Gastrocnemius medialis (tissue), 4 donors: ENCODE measurements around the gene MORN1. TPM values are rescaled to one million over a fixed set of nuclear protein-coding genes. Genes with fewer than 3 reads are reported as not detected.

Experiments used
- ATAC-seq, 2 donors: fragments of 150-250 bp; one replicate each; pipeline ENCODE4 v1.9.1; 2016
- DNase-seq, 2 donors: peaks; one replicate each; pipeline ENCODE4 v3.0.0-alpha.2; 2019
- H3K27ac ChIP-seq, 4 donors: fragments of 200-600 bp; sonication (generic); 1 replicate in 1 of 4; 2 replicates in 3 of 4; pipeline ENCODE4 v1.5.1; 2016 to 2018; ENCODE audit warnings: mild to moderate bottlenecking in 2 of 4, moderate library complexity in 1 of 4
- H3K27me3 ChIP-seq, 3 donors: fragments of 200-600 bp; sonication (generic) in 2 of 3; 1 replicate in 1 of 3; 2 replicates in 2 of 3; pipeline versions ENCODE4 v1.5.1 to v1.6.0; 2016 to 2019; ENCODE audit warnings: mild to moderate bottlenecking in 1 of 3, moderate library complexity in 1 of 3
- H3K36me3 ChIP-seq, 2 donors: fragments of 200-600 bp; sonication (generic) in 1 of 2; one replicate each; pipeline ENCODE4 v1.5.1; 2017 to 2018
- H3K4me1 ChIP-seq, 2 donors: fragments of 200-600 bp; sonication (generic) in 1 of 2; one replicate each; pipeline ENCODE4 v1.5.1; 2016 to 2017; ENCODE audit warnings: mild to moderate bottlenecking in 2 of 2
- H3K4me3 ChIP-seq, 4 donors: fragments of 200-600 bp; sonication (generic) in 3 of 4; 1 replicate in 1 of 4; 2 replicates in 3 of 4; pipeline ENCODE4 v1.5.1; 2016 to 2019; ENCODE audit warnings: mild to moderate bottlenecking in 2 of 4
- H3K9me3 ChIP-seq, 3 donors: fragments of 200-600 bp; sonication (generic) in 2 of 3; 1 replicate in 1 of 3; 2 replicates in 2 of 3; pipeline ENCODE4 v1.5.1; 2016 to 2019
- CTCF ChIP-seq, 5 experiments: fragments of 450-650 bp in 3 of 5; fragments of 200-600 bp in 2 of 5; sonication (generic) in 2 of 5; IDR thresholded peaks in 4 of 5; conservative IDR thresholded peaks in 1 of 5; 1 replicate in 4 of 5; 2 replicates in 1 of 5; pipeline ENCODE4 v1.5.1; 2016 to 2019; ENCODE audit warnings: antibody characterized with exemption in 5 of 5, mild to moderate bottlenecking in 3 of 5, moderate library complexity in 3 of 5
- POLR2A ChIP-seq, 2 donors: fragments of 450-650 bp; IDR thresholded peaks; one replicate each; pipeline ENCODE4 v1.6.1; 2017; ENCODE audit warnings: antibody characterized with exemption in 2 of 2, mild to moderate bottlenecking in 2 of 2, moderate library complexity in 2 of 2
- in situ Hi-C, 4 donors: fragments of 200-750 bp; cut with MboI; loops; one replicate each; pipeline versions ENCODE4 v1.15.0 to v1.8.0; 2017; ENCODE audit warnings: low sequenced_read_pairs in 4 of 4
- intact Hi-C: fragments of 100-400 bp; cut with DNase I; formaldehyde crosslinking; loops from one replicate; pipeline ENCODE4 v1.15.1; 2023; ENCODE audit warnings: low total_unique reads
- total RNA-seq, 4 donors: library from RNA; depleted of rRNA; stranded (reverse); fragments of >200 nt; gene quantifications; one replicate each; pipeline versions ENCODE4 v1.1.0 to v1.2.3, GENCODE V29; 2016

MORN1 gene
- total RNA-seq, 4 donors from 2014 or later, result 1.9 to 4.7 (median 3.5) TPM

- intact Hi-C loops, result no loop called here
- no peak for DNase-seq
- Histone ChIP-seq H3K27me3 (no peaks in the 10 kb centered on the region), H3K9me3 (no peaks in the 10 kb centered on the region), H3K4me3 (no peak overlapping the region), H3K27ac (no peak overlapping the region), H3K36me3 (peaks cover 0 to 48% of the 10 kb centered on the region in 2 donors), H3K4me1 (peaks cover 14 to 17% of the 10 kb centered on the region in 2 donors)
- no peak for ATAC-seq
- TF ChIP-seq POLR2A (IDR thresholded peaks at IDR 0.05), result no peak
- TF ChIP-seq CTCF (IDR thresholded peaks at IDR 0.05 in 4 of 5, conservative IDR thresholded peaks at IDR 0.05 in 1 of 5), result no peak
- in situ Hi-C loops, result loop anchor here in 1 of 4 donors (25.0 kb wide), 1 partner anchor 379 kb away; no protein-coding TSS in a partner anchor
Observed at GRCh38 chr1:2408456-2408855, 17.1 kb upstream of the MORN1 start.

- Histone ChIP-seq H3K4me1 (peaks cover 8 to 11% of the 10 kb centered on the region in 2 donors), H3K9me3 (no peaks in the 10 kb centered on the region), H3K36me3 (peaks cover 0 to 53% of the 10 kb centered on the region in 2 donors), H3K27me3 (no peaks in the 10 kb centered on the region), H3K27ac (no peak overlapping the region), H3K4me3 (no peak overlapping the region)
- ATAC-seq (no peak), DNase-seq (no peak)
- TF ChIP-seq POLR2A (IDR thresholded peaks at IDR 0.05) (no peak), CTCF (IDR thresholded peaks at IDR 0.05 in 4 of 5, conservative IDR thresholded peaks at IDR 0.05 in 1 of 5) (no peak)
- in situ Hi-C loops (loop anchor here in 1 of 4 donors (25.0 kb wide), 1 partner anchor 379 kb away; no protein-coding TSS in a partner anchor), intact Hi-C loops (no loop called here)
Observed at GRCh38 chr1:2407991-2408275, 16.6 kb upstream of the MORN1 start.

GRCh38 chr1:2407166-2407990, 16.0 kb upstream of the MORN1 start:
- in situ Hi-C loops, result loop anchor here in 1 of 4 donors (25.0 kb wide), 1 partner anchor 380 kb away; no protein-coding TSS in a partner anchor
- TF ChIP-seq CTCF (IDR thresholded peaks at IDR 0.05 in 4 of 5, conservative IDR thresholded peaks at IDR 0.05 in 1 of 5), result no peak
- TF ChIP-seq POLR2A (IDR thresholded peaks at IDR 0.05), result no peak

GRCh38 chr1:2406451-2407041, 15.2 kb upstream of the MORN1 start:
- ATAC-seq (no peak), DNase-seq (no peak)
- no peak overlapping the region for H3K4me3 ChIP-seq
- H3K9me3 ChIP-seq, result no peaks in the 10 kb centered on the region
- TF ChIP-seq CTCF (IDR thresholded peaks at IDR 0.05 in 4 of 5, conservative IDR thresholded peaks at IDR 0.05 in 1 of 5) (no peak), POLR2A (IDR thresholded peaks at IDR 0.05) (no peak)
- H3K4me1 ChIP-seq, result peaks cover 3 to 6% of the 10 kb centered on the region in 2 donors
- H3K27me3 ChIP-seq, result no peaks in the 10 kb centered on the region
- intact Hi-C loops, result no loop called here
- no peak overlapping the region for H3K27ac ChIP-seq
- H3K36me3 ChIP-seq, result peaks cover 0 to 67% of the 10 kb centered on the region in 2 donors
- in situ Hi-C loops, result loop anchor here in 1 of 4 donors (25.0 kb wide), 1 partner anchor 381 kb away; no protein-coding TSS in a partner anchor

More at GRCh38 chr1:2407166-2407990, 16.0 kb upstream of the MORN1 start:
- no peak for DNase-seq
- H3K4me1 ChIP-seq, result peaks cover 8 to 11% of the 10 kb centered on the region in 2 donors
- H3K27me3 ChIP-seq, result no peaks in the 10 kb centered on the region
- no peak for ATAC-seq
- peaks cover 0 to 59% of the 10 kb centered on the region in 2 donors for H3K36me3 ChIP-seq
- no peaks in the 10 kb centered on the region for H3K9me3 ChIP-seq
- no peak overlapping the region for H3K4me3 ChIP-seq
- no peak overlapping the region for H3K27ac ChIP-seq
- intact Hi-C loops, result no loop called here
